Thyroid gland (tissue), 4 donors: ENCODE measurements around the gene GGCX. TPM values are rescaled to one million over a fixed set of nuclear protein-coding genes. Genes with fewer than 3 reads are reported as not detected.

Experiments
- DNase-seq, 2 donors: peaks; one replicate each; pipeline ENCODE4 v3.0.0-alpha.2; 2019
- H3K27ac ChIP-seq, 3 donors: fragments of 200-600 bp; sonication (generic); 1 replicate in 2 of 3; 2 replicates in 1 of 3; pipeline ENCODE4 v1.5.1; 2016 to 2019; ENCODE audit warnings: mild to moderate bottlenecking in 1 of 3, moderate library complexity in 1 of 3
- H3K27me3 ChIP-seq: fragments of 200-600 bp; sonication (generic); one replicate; pipeline ENCODE4 v1.5.1; 2019
- H3K36me3 ChIP-seq, 2 donors: fragments of 200-600 bp; sonication (generic); one replicate each; pipeline ENCODE4 v1.5.1; 2016 to 2019
- H3K4me1 ChIP-seq, 2 donors: fragments of 200-600 bp; sonication (generic); one replicate each; pipeline ENCODE4 v1.5.1; 2017 to 2019
- H3K4me3 ChIP-seq, 3 donors: fragments of 200-600 bp; sonication (generic); replicated peaks in 1 of 3; 1 replicate in 2 of 3; 2 replicates in 1 of 3; pipeline ENCODE4 v1.5.1; 2016; ENCODE audit warnings: mild to moderate bottlenecking in 1 of 3
- H3K9me3 ChIP-seq: fragments of 200-600 bp; sonication (generic); one replicate; pipeline ENCODE4 v1.5.1; 2017
- CTCF ChIP-seq, 6 experiments: fragments of 200-600 bp in 3 of 6; fragments of 450-650 bp in 3 of 6; sonication (generic) in 3 of 6; IDR thresholded peaks; one replicate each; pipeline ENCODE4 v1.5.1; 2016 to 2019; ENCODE audit warnings: antibody characterized with exemption in 6 of 6, mild to moderate bottlenecking in 2 of 6, inconsistent platforms in 1 of 6, moderate library complexity in 1 of 6
- POLR2A ChIP-seq, 2 donors: fragments of 450-650 bp; IDR thresholded peaks; one replicate each; pipeline ENCODE4 v1.6.1; 2017; ENCODE audit warnings: antibody characterized with exemption in 2 of 2, mild to moderate bottlenecking in 2 of 2, moderate library complexity in 1 of 2
- whole genome bisulfite sequencing, 2 donors: methylation state at CpG; one replicate each; pipeline ENCODE4 v1.1.5; 2017; 5-methylcytosine and 5-hydroxymethylcytosine counted together
- intact Hi-C: fragments of 100-400 bp; cut with DNase I; formaldehyde crosslinking; loops from one replicate; pipeline ENCODE4 v1.15.1; 2023
- total RNA-seq, 4 donors: library from RNA; depleted of rRNA; stranded (reverse); fragments of >200 nt; gene quantifications; one replicate each; pipeline ENCODE4 v1.2.3, GENCODE V29; 2016

The GGCX gene
- total RNA-seq, 4 donors from 2014 or later = 39.5 to 81.9 (median 51.6) TPM

GRCh38 chr2:85523903-85524335, 37.4 kb downstream of the GGCX start:
- no peak overlapping the region for H3K4me3 ChIP-seq
- no peaks in the 10 kb centered on the region for H3K36me3 ChIP-seq
- intact Hi-C loops = no loop called here
- H3K27me3 ChIP-seq = no peaks in the 10 kb centered on the region
- DNase-seq = no peak
- no peaks in the 10 kb centered on the region for H3K9me3 ChIP-seq
- TF ChIP-seq POLR2A (IDR thresholded peaks at IDR 0.05) = no peak
- TF ChIP-seq CTCF (IDR thresholded peaks at IDR 0.05) = no peak
- H3K4me1 ChIP-seq = peaks cover 0 to 3% of the 10 kb centered on the region in 2 donors
- peak overlapping the region in 2 of 3 donors; percentile 0 to 16 for H3K27ac ChIP-seq
- 62 to 65% methylated on average over 5 of the region's 5 CpGs for WGBS, 2 donors

GRCh38 chr2:85523062-85523902, 38.0 kb downstream of the GGCX start:
- Histone ChIP-seq H3K27me3 (no peaks in the 10 kb centered on the region), H3K4me3 (no peak overlapping the region), H3K4me1 (peaks cover 0 to 3% of the 10 kb centered on the region in 2 donors), H3K27ac (peak overlapping the region in 1 of 3 donors; percentile 16), H3K9me3 (no peaks in the 10 kb centered on the region), H3K36me3 (no peaks in the 10 kb centered on the region)
- DNase-seq = no peak
- intact Hi-C loops = no loop called here
- TF ChIP-seq CTCF (IDR thresholded peaks at IDR 0.05) = no peak
- TF ChIP-seq POLR2A (IDR thresholded peaks at IDR 0.05) = no peak
- WGBS, 2 donors = 91 to 93% methylated on average over 8 of the region's 8 CpGs

GRCh38 chr2:85522090-85522647, 39.1 kb downstream of the GGCX start:
- H3K4me3 ChIP-seq = no peak overlapping the region
- no peaks in the 10 kb centered on the region for H3K27me3 ChIP-seq
- no peaks in the 10 kb centered on the region for H3K36me3 ChIP-seq
- TF ChIP-seq CTCF (IDR thresholded peaks at IDR 0.05) (no peak), POLR2A (IDR thresholded peaks at IDR 0.05) (no peak)
- intact Hi-C loops = no loop called here
- H3K9me3 ChIP-seq = no peaks in the 10 kb centered on the region
- DNase-seq = no peak
- H3K27ac ChIP-seq = no peak overlapping the region
- peaks cover 0 to 3% of the 10 kb centered on the region in 2 donors for H3K4me1 ChIP-seq
- WGBS, 2 donors = 95 to 96% methylated on average over 6 of the region's 6 CpGs

GRCh38 chr2:85516653-85517389, 44.5 kb downstream of the GGCX start:
- intact Hi-C loops = no loop called here
- Histone ChIP-seq H3K4me1 (no peaks in the 10 kb centered on the region), H3K36me3 (no peaks in the 10 kb centered on the region), H3K4me3 (no peak overlapping the region), H3K27ac (no peak overlapping the region), H3K9me3 (no peaks in the 10 kb centered on the region), H3K27me3 (no peaks in the 10 kb centered on the region)
- no peak for DNase-seq
- no peak for TF ChIP-seq POLR2A (IDR thresholded peaks at IDR 0.05)
- no peak for TF ChIP-seq CTCF (IDR thresholded peaks at IDR 0.05)
- WGBS, 2 donors = 80 to 83% methylated on average over 8 of the region's 8 CpGs
